Muscle layer of colon (tissue), 2 donors: ENCODE data around the gene KNOP1.

Source experiments
- H3K27ac ChIP-seq: one replicate; pipeline ENCODE4 v1.7.0; 2013; ENCODE audit warnings: low read depth, mild to moderate bottlenecking, low read length, moderate library complexity
- H3K27me3 ChIP-seq, 2 donors: one replicate each; pipeline ENCODE4 v1.7.0; 2013; ENCODE audit warnings: low read length in 2 of 2, mild to moderate bottlenecking in 2 of 2; ENCODE audit not compliant: insufficient read depth in 2 of 2, control insufficient read depth in 1 of 2
- H3K36me3 ChIP-seq: one replicate; pipeline ENCODE4 v1.7.0; 2013; ENCODE audit warnings: mild to moderate bottlenecking, low read length; ENCODE audit not compliant: insufficient read depth
- H3K4me1 ChIP-seq: one replicate; pipeline ENCODE4 v1.7.0; 2013; ENCODE audit warnings: mild to moderate bottlenecking, low read length; ENCODE audit not compliant: insufficient read depth
- H3K4me3 ChIP-seq, 2 donors: one replicate each; pipeline ENCODE4 v1.7.0; 2013; ENCODE audit warnings: low read length in 2 of 2, low read depth in 1 of 2, mild to moderate bottlenecking in 1 of 2, moderate library complexity in 1 of 2
- H3K9ac ChIP-seq: one replicate; pipeline ENCODE4 v1.7.0; 2013; ENCODE audit warnings: low read length
- H3K9me3 ChIP-seq: one replicate; pipeline ENCODE4 v1.7.0; 2013; ENCODE audit warnings: mild to moderate bottlenecking, low read length
- donor health status: abdominal sarcoma.
- donor health status: Adenocarcinoma of cecum.

Gene KNOP1

DNA sequence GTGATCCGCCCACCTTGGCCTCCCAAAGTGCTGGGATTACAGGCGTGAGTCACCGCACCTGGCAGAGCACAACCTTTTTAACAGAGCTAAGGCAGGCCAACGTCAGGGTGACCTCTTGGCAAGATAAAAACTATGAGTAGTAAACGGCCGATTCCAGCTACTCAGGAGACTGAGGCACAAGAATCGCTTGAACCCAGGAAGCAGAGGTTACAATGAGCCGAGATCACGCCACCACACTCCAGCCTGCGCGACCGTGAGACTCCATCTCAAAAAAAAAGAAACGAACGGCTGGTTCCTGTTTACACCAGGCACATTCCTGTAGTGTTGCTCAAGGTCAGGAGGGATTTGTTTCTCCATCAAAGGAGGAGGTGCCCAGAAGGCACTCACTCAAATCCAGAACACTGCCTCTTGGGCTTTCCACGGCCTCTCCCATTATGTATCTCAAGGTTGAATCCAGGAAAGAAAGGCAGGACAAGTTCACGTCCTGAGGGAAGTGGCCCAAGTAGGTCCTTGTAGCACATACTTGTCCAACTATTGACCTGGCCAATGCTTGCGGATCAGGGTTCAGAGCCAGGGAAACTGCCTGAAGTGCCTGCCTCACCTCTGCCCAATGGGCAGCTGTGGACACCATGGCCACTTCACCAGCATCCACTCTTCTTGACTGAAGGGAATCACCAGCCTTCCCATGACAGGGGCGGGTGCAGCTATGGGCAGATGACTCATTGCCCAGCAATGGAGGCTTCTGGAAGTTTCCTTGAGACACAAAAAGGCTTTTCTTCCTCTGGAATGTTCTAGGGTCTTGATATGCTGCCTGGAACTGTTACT, 13.5 kb downstream of the KNOP1 start:
- Histone ChIP-seq H3K27ac (no peak overlapping the region), H3K9me3 (no peaks in the 10 kb centered on the region), H3K36me3 (peaks cover 51% of the 10 kb centered on the region), H3K4me1 (peaks cover 15% of the 10 kb centered on the region), H3K9ac (no peak overlapping the region), H3K4me3 (no peak overlapping the region), H3K27me3 (no peaks in the 10 kb centered on the region)

DNA sequence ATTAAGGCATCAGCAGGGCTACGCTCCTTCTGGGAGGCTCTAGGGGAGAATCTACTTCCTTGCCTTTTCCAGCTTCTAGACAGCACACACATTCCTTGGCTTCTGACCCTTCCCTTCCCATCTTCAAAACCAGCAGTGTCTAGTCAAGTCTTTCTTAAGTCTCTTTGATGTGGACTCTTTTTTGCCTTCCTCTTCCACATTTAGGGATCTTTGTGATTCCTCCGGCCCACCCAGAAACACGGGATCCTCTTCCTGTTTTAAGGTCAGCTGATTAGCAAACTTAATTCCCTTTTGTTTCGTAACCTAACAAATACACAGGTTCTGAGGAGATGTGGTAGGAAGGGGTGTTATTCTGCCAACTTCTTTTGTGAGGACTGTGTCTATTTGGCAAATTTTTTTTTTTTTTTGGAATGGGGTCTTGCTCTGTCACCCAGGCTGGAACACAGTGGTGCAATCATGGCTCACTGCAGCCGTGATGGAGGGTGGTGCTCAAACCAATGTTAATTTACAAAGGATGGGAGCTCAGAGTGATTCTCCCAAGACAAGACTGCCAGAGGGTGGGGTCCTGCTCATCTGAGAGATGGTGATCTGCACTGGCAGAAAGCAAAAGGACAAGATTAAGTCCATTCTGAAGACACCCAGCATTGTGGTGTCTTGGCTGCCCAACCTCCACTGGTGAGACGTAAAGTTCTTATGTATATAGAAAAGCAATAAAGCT, 14.7 kb downstream of the KNOP1 start:
- Histone ChIP-seq H3K9me3 (no peaks in the 10 kb centered on the region), H3K4me3 (no peak overlapping the region), H3K27me3 (no peaks in the 10 kb centered on the region), H3K36me3 (peaks cover 53% of the 10 kb centered on the region), H3K9ac (no peak overlapping the region), H3K27ac (no peak overlapping the region), H3K4me1 (peaks cover 16% of the 10 kb centered on the region)

GRCh38 chr16:19701091-19701490, 16.9 kb downstream of the KNOP1 start:
- Histone ChIP-seq H3K9me3 (no peaks in the 10 kb centered on the region), H3K4me1 (peaks cover 24% of the 10 kb centered on the region), H3K27ac (no peak overlapping the region), H3K27me3 (no peaks in the 10 kb centered on the region), H3K36me3 (peaks cover 64% of the 10 kb centered on the region), H3K9ac (no peak overlapping the region), H3K4me3 (no peak overlapping the region)

- peaks cover 24% of the 10 kb centered on the region for H3K4me1 ChIP-seq
- no peak overlapping the region for H3K9ac ChIP-seq
- H3K27me3 ChIP-seq: no peaks in the 10 kb centered on the region
- peaks cover 57% of the 10 kb centered on the region for H3K36me3 ChIP-seq
- H3K4me3 ChIP-seq: no peak overlapping the region
- H3K9me3 ChIP-seq: no peaks in the 10 kb centered on the region
- H3K27ac ChIP-seq: no peak overlapping the region
Measured at GRCh38 chr16:19700319-19700781, 17.7 kb downstream of the KNOP1 start.

DNA sequence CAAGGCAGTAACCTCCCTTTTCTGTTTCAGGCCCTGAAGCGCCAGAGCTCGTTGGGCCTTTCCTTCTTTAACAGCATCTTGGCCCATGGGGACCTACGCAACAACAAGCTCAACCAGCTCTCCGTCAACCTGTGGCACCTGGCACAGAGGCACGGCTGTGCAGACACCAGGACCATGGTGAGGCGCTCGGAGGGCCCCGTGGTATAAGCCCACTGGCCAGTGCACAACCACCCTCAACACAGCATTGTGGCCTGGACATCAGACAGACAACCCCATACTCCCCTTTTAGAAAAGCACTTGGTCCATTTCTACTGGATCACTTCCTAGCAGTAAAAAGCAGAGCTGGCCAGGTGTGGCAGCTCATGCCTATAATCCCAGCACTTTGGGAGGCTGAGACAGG, 18.6 kb downstream of the KNOP1 start:
- H3K36me3 ChIP-seq: peaks cover 52% of the 10 kb centered on the region
- peak overlapping the region; percentile 31 for H3K27ac ChIP-seq
- no peaks in the 10 kb centered on the region for H3K27me3 ChIP-seq
- H3K9me3 ChIP-seq: no peaks in the 10 kb centered on the region
- H3K9ac ChIP-seq: no peak overlapping the region
- peaks cover 24% of the 10 kb centered on the region for H3K4me1 ChIP-seq
- H3K4me3 ChIP-seq: no peak overlapping the region

GRCh38 chr16:19698480-19699465, 19.3 kb downstream of the KNOP1 start:
- Histone ChIP-seq H3K36me3 (peaks cover 49% of the 10 kb centered on the region), H3K9ac (no peak overlapping the region), H3K4me3 (no peak overlapping the region), H3K9me3 (no peaks in the 10 kb centered on the region), H3K27ac (peak overlapping the region; percentile 31), H3K27me3 (no peaks in the 10 kb centered on the region), H3K4me1 (peaks cover 24% of the 10 kb centered on the region)

DNA sequence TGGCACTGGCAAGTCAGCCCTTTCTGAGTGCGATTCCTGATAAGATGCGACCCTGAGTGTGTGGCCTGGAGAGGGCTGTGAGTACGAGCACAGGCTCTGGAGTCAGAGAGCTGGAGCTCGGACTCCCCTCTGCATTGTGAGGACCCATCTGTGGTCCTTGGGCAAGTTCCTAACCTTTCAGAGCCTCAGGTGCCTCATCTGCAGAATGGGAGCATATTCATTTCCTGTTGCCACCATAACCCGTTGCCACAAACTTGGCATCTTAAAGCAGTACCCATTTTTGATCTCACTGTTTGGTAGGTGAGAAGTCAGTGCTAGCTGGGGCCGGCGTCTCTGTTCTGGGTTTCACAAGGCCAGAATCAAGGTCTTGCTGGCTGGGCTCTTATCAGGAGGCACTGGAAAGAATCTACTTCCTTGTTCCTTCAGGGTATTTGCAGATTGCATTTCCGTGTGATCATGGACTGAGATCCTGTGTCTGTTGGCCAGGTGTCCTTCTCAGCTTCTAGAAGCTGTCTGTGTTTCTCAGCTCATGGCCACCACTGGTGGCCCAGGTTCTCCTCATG, 20.2 kb downstream of the KNOP1 start:
- Histone ChIP-seq H3K9ac (no peak overlapping the region), H3K27ac (no peak overlapping the region), H3K4me1 (peaks cover 24% of the 10 kb centered on the region), H3K27me3 (no peaks in the 10 kb centered on the region), H3K9me3 (no peaks in the 10 kb centered on the region), H3K36me3 (peaks cover 40% of the 10 kb centered on the region), H3K4me3 (no peak overlapping the region)

DNA sequence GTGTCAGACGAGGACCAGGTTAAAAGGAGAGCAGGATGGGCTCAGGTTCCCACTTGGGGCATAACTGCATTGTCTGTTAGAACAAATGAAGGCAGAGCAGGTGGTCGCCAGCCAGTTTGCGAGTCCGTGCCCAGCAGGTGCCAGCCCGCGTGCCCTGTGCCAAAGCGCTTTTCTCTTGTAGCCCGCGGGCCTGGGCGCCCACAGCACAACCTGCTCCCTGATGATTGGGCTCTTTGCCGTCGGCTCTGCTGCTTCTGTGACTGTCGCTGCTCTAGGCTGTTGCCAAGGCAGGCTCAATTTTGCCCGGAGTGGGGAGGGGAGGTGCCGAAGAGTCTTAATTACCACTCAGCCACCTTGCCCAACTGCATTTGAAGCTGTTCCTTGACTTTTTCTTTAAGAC, 21.1 kb downstream of the KNOP1 start:
- Histone ChIP-seq H3K27ac (peak overlapping the region; percentile 67), H3K4me3 (no peak overlapping the region), H3K9ac (no peak overlapping the region), H3K36me3 (peaks cover 39% of the 10 kb centered on the region), H3K4me1 (peaks cover 24% of the 10 kb centered on the region), H3K9me3 (no peaks in the 10 kb centered on the region), H3K27me3 (no peaks in the 10 kb centered on the region)

- Histone ChIP-seq H3K36me3 (peaks cover 39% of the 10 kb centered on the region), H3K4me1 (peaks cover 24% of the 10 kb centered on the region), H3K27me3 (no peaks in the 10 kb centered on the region), H3K27ac (peak overlapping the region; percentile 67), H3K9me3 (no peaks in the 10 kb centered on the region), H3K9ac (no peak overlapping the region), H3K4me3 (no peak overlapping the region)
Measured at GRCh38 chr16:19696328-19696727, 21.7 kb downstream of the KNOP1 start.

GRCh38 chr16:19694989-19695388, 23.0 kb downstream of the KNOP1 start:
- Histone ChIP-seq H3K27me3 (no peaks in the 10 kb centered on the region), H3K36me3 (peaks cover 30% of the 10 kb centered on the region), H3K9me3 (no peaks in the 10 kb centered on the region), H3K9ac (no peak overlapping the region), H3K4me1 (peaks cover 14% of the 10 kb centered on the region), H3K27ac (no peak overlapping the region), H3K4me3 (no peak overlapping the region)
